T-helper 1 cell treated with Interleukin-12 subunit alpha and Interleukin-12 subunit beta and Interleukin-4 antibody, amounts not matched to agents 30 ng/mL and 1 ng/mL, for 36 hours (primary cell): ENCODE measurements around the gene CAMP. TPM values are rescaled to one million over a fixed set of nuclear protein-coding genes. Genes with fewer than 3 reads are reported as not detected.
"Not testable (repeated sequence)": the region's sequence is repeated elsewhere in the genome, so short reads cannot be mapped to it uniquely, and the experiment has no call there.

Source experiments
- intact Hi-C: fragments of 100-400 bp; cut with micrococcal nuclease; formaldehyde crosslinking; loops from one replicate; pipeline ENCODE4 v1.15.1; 2024
- total RNA-seq: library from RNA; stranded (reverse); gene quantifications from 2 replicates; pipeline ENCODE4 v1.2.3, GENCODE V29; 2022

Gene CAMP
- total RNA-seq, 1 donor from 2014 or later = not detected

- intact Hi-C loops = loop anchor here (10.0 kb wide), 2 partner anchors 667 to 847 kb away; partner anchors contain the start of genes ARIH2 and QRICH1
Observed at GRCh38 chr3:48247401-48247811, 24.1 kb downstream of the CAMP start.

GRCh38 chr3:48248095-48248850 is 25.0 kb downstream of the CAMP start:
- intact Hi-C loops = loop anchor here (10.0 kb wide), 2 partner anchors 667 to 847 kb away; partner anchors contain the start of genes ARIH2 and QRICH1

DNA sequence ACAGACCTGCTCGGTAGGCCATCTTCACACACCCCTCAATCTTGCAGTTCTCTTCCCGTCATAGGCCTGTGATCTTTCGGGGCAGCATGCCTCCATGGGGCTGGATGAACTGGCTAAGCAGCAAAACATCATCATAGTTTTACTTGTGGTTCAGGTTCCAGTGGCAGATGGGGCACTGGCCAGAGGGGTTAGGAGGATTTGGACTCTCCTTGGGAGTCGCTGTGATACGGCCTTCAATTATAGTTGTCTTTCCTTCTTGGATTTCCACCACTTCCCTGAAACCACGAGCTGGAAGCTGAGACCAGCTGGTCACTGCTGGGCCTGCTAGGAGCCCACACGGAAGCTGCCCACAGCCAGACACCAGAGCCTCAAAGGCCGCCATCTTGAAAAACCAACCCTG is 33.3 kb downstream of the CAMP start:
- intact Hi-C loops = no loop called here

DNA sequence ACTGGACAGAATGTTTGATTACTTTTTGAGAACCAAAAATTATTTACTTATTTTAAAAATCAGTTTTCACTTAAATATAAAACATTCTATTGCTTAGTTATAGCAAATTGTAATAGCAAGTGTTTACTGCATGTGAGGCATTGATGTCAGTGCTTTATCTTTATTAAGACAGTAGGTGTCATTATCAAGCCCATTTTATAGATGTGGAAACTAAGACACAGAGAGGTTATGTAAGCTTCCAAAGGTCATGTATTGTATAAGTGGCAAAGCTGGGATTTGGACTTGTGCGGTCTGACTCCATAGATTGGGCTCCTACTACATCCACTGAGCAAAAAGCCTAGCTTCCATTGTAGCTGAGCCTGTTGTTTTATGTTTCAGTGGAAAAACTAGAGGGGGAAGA is 35.2 kb downstream of the CAMP start:
- intact Hi-C loops = no loop called here

DNA sequence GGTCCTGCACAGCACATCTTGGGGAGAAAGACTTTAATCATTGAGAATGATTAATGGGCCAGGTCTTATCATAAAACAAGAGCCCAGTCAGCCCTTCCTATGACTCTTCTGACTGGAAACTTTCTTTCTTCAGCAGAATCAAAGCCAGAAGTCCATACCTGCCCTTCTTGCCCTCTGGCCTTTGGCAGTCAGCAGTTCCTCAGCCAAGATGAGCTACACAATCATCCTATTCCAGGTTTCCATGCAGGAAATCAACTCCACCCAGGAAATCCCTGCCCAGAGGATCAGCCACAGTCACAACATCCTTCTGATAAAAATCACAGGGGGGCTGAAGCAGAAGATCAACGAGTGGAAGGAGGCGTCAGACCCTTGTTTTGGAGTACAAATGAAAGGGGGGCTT is 44.5 kb downstream of the CAMP start:
- intact Hi-C loops = loop anchor here (1.0 to 10.0 kb wide), 9 partner anchors 26 to 743 kb away; partner anchors contain the start of genes CDC25A and ZNF589

- intact Hi-C loops = loop anchor here (1.0 to 10.0 kb wide), 9 partner anchors 27 to 744 kb away; partner anchors contain the start of genes CDC25A and ZNF589
Observed at GRCh38 chr3:48268381-48268935, 45.2 kb downstream of the CAMP start.

GRCh38 chr3:48268936-48269561 is 45.8 kb downstream of the CAMP start:
- intact Hi-C loops = loop anchor here (1.0 to 10.0 kb wide), 10 partner anchors 28 to 744 kb away; partner anchors contain the start of genes CDC25A and ZNF589

DNA sequence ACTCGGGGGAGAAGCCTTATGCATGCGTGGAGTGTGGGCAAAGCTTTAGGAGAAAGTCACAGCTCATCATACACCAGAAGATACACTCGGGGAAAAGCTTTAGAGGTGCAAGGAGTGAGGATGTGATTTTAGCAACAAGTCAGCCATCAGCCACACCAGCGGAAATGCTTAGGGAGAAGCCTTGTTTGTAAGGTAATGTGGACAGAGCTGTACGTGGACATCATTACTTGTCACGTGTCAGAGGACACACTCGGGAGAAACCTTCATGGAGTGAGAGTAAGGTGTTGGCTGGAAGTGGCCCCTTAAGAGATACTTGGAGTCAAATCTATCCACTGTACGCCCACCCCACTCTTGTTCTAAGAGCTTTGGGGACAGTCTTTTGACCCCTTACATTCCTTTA is 46.3 kb downstream of the CAMP start:
- intact Hi-C loops = loop anchor here (1.0 to 10.0 kb wide), 5 partner anchors 37 to 745 kb away; partner anchors contain the start of gene CDC25A

DNA sequence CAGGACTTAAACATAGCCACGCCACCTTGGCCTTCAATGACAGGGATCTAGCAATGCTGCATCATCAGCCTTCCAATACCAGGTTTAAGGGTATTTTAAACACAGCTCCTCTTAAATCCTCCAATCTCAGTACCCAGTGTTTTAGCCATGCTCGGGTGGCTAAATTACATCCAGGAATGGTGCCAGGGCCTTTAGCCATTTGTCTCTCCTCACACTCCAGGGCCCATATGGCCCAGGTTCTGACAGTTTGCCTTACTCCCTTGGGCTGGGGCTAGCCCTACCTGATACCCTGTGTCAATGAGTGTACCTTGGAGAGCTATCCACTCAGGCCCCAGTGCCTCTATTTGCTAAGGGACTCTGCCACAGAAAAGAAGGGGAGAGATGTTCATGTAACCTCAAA is 47.0 kb downstream of the CAMP start:
- intact Hi-C loops = no loop called here

GRCh38 chr3:48271223-48271622 is 47.9 kb downstream of the CAMP start:
- intact Hi-C loops = not testable (repeated sequence)

- intact Hi-C loops = no loop called here
Observed at GRCh38 chr3:48271763-48272498, 48.6 kb downstream of the CAMP start.

GRCh38 chr3:48273594-48274211 is 50.4 kb downstream of the CAMP start:
- intact Hi-C loops = loop anchor here (1.0 kb wide), 5 partner anchors 28 to 336 kb away; partner anchors contain the start of genes NME6 and UQCRC1

GRCh38 chr3:48274452-48274851 is 51.2 kb downstream of the CAMP start:
- intact Hi-C loops = no loop called here

Other genes with a start within 250 kb of the CAMP start
- gene MAP4, start 207.1 kb upstream of the CAMP start, total RNA-seq = 104 and 106 TPM in 2 replicates
- 25.6 and 26.0 TPM in 2 replicates for gene CDC25A, start 35.1 kb upstream of the CAMP start, total RNA-seq
- gene ZNF589, start 17.6 kb downstream of the CAMP start, total RNA-seq = 33.5 and 38.7 TPM in 2 replicates
- gene NME6, start 77.9 kb downstream of the CAMP start, total RNA-seq = 35.0 and 37.8 TPM in 2 replicates
- gene SPINK8, start 110.2 kb downstream of the CAMP start, total RNA-seq = not detected in 2 replicates
- not detected in 2 replicates for gene FBXW12, start 148.7 kb downstream of the CAMP start, total RNA-seq
- gene PLXNB1, start 206.6 kb downstream of the CAMP start, total RNA-seq = 3.3 and 6.9 TPM in 2 replicates
- 15.9 and 16.7 TPM in 2 replicates for gene CCDC51, start 216.6 kb downstream of the CAMP start, total RNA-seq
- 218 and 228 TPM in 2 replicates for gene TMA7, start 216.8 kb downstream of the CAMP start, total RNA-seq
- 17.0 and 17.4 TPM in 2 replicates for gene ATRIP, start 223.2 kb downstream of the CAMP start, total RNA-seq